Stimulated activated CD8-positive, alpha-beta memory T cell treated with anti-CD3 and anti-CD28 coated beads, Interleukin-2, amount 100 ng/mL, for 1 hour (primary cell): ENCODE data around the gene IGSF21.

Source experiments
- DNase-seq, 2 donors: peaks; one replicate each; pipeline ENCODE4 v3.0.0-alpha.2; 2020; ENCODE audit warnings: low read depth in 2 of 2

The IGSF21 gene

DNA sequence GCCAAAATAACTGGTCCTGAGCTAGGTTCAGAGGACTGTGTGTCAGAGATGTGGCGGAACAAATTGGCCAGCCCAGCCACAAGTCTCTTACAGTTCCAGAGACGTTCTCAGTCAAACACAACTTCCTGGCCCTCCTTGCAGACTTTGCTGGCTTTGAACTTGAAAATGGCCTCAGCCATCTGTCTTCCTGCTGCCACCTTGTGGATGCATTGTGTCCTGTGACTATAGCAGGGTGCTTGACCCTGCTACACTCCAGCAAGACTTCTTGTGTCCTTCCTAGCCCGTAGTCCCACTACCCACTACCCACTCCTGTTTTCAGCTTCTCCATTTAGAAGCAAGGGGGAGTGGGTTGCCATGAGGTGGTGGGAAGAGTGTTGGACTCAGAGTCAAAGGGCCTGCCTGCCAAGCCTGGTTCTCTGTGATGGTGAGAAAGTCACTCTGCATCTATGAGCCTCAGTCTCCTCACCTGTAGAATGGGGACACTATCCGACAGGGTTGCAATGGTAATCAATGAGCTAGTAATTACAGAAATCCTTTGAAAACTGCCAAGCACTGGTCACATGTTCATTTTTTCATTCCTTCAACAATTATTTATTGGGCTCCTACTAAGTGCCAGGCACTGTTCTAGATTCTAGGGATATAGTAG, 109.9 kb downstream of the IGSF21 start:
- no peak for DNase-seq

DNA sequence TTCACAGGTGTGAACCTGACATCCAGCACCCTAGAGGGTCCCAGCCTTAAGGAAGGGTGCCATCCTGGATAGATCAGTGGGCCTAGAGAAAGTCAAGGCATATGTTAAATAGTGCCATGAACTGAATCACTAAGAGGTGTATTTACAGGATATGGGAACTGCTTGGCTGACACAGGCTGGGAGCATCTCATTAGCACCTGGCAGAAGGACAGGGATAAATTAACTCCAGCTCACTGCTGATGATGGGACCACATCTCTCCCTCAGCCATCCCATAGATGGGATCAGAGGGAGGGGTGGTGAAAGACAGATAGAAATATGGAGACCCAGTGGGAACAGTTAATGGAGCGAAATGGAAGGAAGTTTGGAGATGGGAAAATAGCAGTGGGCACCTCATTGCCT, 122.0 kb downstream of the IGSF21 start:
- DNase-seq = no peak

DNA sequence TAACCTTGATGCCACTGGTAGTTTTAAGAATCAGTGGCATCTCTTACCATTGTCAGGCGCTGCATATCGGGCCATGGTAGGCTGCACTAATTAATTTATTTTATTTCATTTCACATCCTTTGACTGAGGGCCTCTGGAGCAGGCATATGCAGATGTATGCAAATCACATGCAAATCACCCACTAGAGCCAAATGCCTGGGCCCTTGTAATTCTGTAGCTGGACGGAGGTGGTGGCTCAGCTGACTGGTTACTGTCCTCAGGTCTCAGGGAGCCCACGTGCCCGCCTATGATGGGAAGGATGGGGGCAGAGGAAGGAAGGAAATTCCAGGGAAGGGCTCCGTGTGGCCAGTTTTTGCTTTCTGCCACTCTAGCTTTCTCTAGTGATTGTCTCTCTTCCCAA, 122.7 kb downstream of the IGSF21 start:
- DNase-seq = no peak

DNA sequence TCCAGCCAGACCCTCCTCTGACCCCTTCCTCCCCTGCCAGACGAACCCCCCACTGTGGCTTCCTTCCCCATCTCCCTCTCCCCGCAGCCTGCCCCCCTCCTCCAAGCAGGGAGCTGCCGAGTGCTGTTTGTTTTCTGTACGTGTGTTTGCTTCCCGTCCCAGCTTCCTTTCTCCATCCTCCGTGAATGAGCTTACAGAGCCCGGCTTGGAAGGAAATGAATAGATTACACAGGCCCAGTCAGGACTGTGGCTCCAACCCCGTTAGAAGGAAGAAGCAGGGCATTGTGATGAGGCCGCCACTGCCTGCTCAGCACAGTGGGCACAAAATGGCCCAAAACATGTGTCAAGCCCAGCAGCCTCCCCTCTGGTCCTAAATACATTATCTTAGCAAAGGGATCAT, 123.2 kb downstream of the IGSF21 start:
- DNase-seq = no peak

DNA sequence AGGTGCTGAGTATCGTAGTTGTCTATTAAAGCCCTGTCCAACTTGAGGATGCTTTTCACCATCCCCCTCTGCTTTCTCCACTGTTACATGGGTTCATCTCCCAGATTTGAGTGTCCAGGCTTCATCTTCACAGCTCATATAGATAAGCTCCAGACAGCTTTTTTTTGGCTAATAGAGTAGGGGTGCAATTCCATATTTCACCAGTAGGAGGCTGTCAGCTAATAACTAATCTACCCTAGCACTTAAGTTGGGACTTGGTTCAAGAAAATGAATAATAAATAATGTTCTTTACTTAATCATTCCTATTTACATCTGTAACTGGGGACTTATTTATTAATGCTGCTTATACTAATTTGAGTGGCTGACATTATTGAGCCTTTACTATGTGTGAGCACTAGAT, 124.5 kb downstream of the IGSF21 start:
- DNase-seq = no peak

DNA sequence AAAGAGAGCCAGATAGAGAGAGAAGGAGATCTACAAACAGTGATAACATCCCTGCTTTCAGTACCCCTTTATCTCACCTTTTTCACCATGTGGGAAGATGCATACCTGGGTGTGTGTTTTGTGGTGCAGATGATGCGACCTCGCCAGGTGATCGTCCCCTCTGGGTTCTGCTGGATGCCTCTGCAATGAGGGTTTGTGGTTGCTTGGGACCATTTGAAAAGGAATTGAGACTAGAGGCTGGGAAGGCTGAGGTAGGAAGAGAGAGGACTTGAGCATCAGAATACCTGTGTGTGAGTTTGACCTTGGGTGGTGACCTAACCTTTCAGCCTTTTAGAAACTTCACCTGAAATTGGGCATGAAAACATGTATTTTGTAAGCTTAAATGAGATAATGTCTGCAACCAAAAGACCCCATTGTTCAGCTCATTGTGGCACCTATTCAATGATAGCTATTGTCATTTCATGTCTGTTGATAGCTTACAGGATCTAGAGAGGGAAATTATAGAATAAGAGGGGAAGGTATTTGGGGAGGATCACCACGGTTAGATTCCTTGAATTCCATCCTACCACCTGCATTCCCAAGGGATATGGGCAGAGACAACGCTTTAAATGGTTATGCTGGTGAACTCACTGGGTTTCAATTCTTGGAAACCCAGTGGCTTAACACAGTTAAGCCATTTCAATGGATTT, 125.7 kb downstream of the IGSF21 start:
- no peak for DNase-seq

DNA sequence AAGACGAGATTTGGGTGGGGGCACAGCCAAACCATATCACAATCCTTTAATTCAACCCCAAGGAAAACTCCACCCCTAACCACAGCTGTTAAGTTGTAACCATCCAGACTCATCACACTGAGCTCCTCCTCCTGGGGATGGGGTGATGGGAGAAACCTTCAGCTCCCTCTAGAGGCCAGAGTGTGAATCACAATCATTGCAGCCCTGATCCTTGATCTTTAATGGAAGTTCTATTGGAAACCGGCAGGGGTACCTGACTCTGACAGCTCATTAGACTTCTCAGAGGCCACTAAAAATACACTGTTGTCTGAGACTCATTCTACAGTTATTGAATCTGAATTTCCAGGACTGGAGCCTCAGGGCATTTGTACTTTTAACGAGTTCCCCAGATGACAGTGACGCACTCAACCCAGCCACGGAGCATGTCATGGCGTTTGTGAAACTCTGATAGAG, 127.2 kb downstream of the IGSF21 start:
- DNase-seq = no peak

DNA sequence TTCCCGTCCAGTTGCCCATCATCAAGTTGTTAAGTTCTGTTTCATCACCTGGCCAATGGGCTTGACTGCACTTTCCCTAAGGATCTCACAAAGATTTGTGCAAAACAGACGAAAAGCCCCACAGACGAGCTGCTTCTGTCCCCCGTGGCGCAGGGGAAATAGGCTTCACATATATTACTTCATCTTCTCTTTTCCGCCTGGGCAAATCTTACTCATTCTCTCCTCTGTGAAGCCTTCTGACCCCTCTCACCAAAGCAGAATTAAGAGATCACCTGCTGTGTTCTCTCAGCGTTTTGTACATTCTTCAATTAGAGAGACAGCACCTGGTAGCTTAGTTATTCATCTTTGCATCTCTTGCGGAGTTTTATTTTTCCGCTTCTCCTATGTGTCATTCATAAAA, 129.8 kb downstream of the IGSF21 start:
- DNase-seq = no peak

DNA sequence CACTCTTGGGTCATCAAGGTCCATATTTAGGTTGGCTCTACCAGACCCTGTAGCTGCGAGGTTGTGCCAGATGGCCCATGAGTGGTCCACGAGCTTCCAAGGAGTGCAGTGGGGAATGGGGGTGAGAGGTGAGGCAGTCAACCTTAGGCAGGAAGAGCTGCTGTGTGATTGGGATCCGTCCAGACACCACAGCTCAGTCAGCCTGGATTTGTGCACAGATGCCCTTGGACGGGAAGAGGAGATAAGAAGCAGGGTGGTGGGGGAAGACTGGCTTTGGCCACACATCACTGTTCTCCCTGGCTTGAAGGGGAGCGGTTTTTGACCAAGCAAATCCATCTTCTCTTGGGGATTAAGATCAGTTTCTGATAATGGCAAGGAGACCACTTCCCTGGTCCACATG, 130.6 kb downstream of the IGSF21 start:
- DNase-seq = no peak

DNA sequence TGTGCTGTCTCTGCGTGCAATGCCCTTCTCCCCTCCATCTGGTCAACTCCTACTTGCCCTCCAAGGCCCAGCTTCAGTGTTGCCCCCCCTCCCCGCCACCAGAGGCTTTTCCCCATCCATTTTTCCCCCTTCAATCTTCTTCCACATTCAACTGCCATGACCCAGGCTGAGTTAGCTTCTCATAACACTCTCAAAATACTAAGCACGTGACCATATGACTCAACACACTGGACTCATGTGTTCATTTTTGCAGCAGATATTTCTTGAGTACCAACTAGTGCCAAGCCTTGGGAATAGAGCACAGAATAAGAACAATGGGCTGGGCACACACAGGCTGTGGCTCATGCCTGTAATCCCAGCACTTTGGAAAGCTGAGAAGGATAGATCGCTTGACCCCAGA, 132.1 kb downstream of the IGSF21 start:
- no peak for DNase-seq

DNA sequence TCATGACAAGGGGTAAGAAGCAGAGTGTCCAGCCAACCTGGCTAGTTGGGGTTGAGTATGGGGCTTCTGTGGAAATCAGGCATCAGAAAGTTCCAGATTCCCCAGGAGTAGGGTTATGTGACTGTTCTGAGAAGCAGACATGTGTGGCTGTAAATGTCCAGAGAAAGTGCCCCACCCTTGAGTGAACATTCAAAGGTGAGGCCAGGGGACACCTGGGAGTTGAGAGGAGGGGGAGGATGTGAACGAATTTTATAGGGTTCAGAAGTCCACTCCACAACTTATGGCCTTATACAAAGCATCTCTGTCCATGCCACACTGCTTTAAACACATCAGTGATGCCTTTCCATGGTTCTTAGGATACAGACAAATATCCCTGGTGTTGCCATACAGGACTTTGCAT, 133.3 kb downstream of the IGSF21 start:
- DNase-seq = no peak

DNA sequence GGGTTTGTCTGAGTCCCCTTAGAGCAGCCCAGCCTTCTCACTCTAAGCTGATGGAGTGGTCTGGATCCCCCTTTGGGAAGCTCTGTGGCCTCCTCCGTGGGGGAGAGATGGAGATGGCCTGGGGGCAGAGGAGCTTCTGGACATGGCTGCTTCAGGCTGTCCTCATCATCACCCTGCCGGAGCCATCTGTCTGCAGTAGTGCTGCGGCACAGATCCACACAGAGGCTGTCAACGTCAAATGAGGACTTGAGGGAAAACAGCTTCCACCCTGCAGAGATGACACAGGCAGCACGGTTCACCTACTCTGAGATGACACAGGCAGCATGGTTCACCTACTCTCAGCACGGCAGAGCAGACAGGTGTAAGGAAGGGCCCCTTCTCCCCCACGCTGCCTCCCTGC, 134.3 kb downstream of the IGSF21 start:
- no peak for DNase-seq

DNA sequence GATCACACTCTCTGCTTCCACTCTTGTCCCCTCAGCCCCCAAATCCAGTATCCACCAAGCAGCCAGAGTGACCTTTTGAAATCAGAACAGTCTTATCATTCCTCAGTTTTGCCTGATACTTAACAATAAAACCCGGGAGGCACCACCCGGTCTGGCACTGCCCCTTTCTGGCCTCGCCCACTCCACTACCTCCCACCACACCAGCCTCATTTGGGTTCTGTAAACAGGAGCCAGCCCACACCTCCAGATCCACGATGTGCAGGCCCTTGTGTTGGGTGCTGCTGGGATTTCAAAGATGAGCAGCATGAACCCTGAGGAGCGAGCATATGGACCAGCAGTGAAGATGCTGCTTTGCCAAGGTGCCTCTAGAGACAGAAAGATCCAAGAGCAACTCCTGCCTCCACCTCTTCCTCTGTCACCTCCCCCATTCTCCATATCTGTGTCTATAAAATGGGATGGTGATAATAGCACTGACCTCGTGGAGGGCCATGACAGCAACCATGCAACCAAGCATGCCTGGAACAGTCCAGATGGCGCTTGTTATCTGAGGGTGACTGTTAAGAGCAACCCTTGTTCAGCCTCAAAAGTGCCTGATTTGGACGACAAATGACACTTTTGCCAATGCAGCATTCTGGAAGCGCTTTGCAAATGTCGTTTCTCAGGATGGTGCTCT, 136.0 kb downstream of the IGSF21 start:
- DNase-seq = no peak

DNA sequence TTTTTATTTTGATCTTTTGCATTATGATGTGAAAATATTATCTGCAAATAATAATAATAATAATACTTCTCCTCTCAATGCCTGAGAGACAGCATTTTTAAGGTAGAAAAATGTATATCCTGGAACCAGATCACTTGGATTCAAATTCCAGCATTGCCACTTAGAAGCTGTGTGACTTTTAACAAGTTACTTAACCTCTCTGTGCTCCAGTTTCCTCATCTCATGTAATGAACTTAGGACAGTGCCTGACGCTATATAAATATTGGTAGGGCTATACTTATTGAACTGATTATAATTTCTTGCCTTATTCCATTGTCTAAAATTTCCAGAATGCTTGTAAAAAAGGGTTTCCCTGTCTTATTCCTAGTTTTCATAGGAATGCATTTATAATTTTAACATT, 137.2 kb downstream of the IGSF21 start:
- DNase-seq = no peak

DNA sequence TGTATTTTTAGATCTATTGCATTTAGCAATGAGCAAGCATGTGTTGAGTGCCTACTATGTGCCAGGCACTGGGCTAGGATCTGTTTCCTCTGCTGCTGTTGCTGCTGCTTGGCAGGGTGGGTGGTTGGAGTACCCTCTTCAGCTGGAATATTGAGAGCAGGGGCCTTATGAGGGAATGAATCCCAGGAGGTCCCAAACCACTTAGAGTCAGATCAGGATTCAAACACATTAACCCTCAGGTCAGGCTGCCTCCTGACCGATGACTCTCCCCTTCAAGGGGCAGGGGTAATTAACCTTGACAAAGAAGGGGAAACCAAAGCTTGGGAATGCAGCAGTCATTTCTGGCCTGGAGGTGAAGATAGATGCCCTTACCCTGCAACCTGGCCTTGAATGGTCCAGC, 138.0 kb downstream of the IGSF21 start:
- DNase-seq = no peak

DNA sequence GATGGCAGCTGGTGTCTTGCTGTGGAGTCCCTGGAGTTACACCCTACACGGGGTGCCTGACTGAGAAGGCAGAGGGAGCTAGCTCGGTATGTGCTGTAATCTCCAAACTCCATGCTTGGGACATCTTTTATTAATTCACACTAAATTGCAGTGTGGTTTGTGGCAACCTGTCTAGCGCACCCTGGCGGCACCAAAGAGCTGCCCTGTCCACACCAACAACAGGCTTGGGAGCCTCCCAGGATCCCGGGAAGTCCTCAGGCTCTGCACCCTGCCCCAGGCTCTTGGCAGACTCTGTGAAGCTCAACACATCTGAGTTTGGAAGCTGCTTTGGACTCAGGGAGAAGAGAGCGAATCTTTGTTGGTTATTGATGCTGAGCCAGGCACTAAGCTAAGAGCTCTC, 138.9 kb downstream of the IGSF21 start:
- DNase-seq = no peak

DNA sequence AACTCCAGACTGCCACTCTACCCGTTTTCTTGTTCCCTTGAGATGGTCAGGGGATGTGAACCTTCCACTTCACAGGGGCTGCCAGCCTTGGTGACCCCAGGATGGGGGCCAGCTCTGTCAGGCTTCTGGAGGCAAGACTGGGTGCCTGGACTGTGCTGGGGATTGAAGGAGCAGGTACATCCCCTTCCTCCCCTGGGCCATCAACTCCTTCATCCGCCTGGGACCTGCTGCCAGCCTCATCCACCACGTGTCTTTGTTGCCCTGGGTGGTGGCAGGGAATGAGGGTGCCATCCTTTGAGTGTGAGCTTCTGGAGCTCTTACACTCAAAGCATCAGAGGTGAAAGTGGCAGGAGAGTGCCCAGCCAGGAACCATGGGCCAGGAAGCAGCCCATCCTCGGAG, 139.6 kb downstream of the IGSF21 start:
- DNase-seq = no peak

DNA sequence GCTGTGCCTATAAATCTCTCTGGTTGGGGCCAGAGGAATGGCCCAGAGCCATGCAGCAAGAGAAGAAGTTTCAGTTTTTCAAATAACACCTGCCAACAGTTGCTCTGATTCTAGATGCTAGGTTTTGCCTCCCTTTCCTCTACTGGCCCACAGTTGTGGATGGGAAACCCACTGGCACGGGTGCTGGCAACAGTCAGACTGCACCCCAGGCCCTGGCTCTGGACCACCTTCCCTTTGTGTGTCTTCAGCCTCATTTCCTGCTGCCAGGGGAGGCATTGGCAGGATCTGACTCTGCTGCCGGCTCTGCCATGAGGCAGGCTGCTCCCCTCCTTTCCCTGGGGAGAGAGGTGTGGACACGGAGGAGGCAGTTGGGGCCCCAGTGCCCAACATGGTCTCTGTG, 142.0 kb downstream of the IGSF21 start:
- DNase-seq = no peak

DNA sequence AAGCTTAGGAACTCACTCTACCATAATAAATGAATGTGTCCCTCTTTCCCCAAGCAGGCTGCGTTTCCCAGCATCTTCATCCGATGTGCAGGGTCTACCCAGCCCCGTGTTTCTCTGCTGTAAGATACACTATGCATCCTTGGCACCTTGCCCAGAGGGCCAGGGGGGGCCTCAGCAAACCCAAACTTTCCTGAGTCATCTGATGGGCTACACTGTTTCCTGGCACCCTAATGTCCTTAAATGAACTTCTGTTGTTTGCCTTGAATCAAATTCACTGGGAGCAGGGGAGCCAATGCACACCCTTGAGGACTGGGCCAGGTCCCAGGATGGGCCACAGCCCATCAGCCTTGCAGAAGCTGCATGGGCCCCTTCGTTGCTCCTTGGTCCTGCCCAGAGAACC, 145.5 kb downstream of the IGSF21 start:
- DNase-seq = no peak

DNA sequence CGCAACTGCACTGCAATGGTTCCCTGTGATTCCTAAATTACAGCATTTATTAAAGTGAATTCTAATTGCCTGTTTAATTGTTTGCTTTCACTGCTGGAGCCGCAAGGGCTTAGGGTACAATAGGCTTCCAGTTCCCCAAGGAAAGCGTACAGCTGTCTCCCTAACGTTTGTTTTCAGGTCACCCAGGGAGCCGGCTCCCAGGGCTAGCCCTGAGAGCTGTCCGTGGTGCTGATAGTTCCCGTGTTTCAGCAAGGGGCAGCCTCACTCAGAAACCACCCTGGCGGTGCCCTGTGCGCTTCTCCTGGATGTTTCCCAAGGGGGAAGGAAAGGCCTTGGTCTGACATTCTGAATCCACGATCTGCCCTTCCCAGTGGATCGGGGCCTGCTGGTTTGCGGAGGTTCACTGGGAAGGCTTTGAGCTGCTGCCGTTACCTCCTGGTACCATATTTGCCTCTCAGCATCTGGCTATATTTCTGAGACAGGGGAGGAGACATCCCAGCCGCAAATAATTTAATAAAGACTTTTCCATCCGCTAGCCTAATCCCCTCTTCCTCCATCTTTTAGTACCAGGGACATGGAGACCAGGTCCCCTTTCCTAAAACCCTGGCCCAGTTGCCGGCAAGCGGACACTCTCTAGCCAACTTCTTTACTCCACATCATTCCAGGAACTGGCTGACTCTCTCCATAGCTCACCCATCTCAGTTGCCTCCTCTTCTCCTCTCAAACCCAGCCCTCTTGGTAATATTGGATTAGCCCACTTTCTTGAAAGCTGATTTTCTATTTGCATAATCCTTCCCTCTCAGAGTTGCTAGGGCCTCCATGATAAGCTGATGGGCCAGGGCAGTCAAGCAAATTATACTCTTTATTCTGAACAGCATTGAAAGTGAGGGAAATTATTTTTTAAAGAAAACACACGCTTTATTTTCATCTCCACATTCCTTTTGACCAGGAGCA, 149.0 kb downstream of the IGSF21 start:
- no peak for DNase-seq

DNA sequence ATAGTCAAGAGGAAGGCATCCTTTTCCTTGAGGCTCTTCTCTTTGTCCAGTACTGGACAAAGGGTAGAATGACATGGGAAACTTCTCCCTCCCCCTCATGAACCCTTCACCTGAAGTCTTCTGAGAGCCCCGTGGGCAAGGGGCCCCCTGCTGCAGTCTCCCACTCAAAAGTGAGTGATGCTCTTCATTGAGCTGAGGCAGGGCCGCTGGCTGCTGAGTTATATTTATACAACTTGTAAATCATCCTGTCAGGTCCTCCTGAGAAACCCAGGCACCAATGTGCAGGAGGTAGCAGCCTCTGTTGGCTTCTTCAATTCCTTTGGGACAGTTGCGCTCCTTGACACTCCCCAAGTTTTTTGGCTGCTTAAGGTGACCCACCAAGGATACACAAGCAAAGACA, 150.2 kb downstream of the IGSF21 start:
- DNase-seq = no peak

DNA sequence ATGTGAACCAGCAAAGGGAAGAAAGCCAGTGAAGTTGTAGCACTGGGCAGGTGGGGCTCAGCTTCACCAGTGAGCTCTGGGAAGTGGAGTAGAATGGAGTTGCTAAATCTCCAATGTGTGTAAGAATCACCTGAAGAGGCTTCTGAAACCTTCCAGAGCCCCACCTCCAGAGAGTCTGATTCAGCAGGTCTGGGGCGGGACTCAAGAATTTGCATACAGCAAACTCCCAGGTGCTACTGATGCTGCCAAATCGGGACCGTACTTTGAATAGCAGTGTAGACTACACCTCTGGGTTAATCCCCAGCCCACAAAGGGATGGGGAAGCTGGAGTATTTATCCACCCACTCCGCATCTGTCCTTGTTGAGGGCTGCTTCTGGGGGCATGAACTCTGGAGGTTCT, 154.3 kb downstream of the IGSF21 start:
- no peak for DNase-seq
